HG03378 (cell line): ENCODE results near the gene LMTK3.
"Not testable (repeated sequence)": the region's sequence is repeated elsewhere in the genome, so short reads cannot be mapped to it uniquely, and the experiment has no call there.

ENCODE experiments used
- ATAC-seq: cut with Tn5 transposase; IDR thresholded peaks from one replicate; pipeline ENCODE4 v1.9.1; 2021; ENCODE audit warnings: mild to moderate bottlenecking, moderate library complexity; ENCODE audit not compliant: unreplicated experiment

LMTK3 gene

DNA sequence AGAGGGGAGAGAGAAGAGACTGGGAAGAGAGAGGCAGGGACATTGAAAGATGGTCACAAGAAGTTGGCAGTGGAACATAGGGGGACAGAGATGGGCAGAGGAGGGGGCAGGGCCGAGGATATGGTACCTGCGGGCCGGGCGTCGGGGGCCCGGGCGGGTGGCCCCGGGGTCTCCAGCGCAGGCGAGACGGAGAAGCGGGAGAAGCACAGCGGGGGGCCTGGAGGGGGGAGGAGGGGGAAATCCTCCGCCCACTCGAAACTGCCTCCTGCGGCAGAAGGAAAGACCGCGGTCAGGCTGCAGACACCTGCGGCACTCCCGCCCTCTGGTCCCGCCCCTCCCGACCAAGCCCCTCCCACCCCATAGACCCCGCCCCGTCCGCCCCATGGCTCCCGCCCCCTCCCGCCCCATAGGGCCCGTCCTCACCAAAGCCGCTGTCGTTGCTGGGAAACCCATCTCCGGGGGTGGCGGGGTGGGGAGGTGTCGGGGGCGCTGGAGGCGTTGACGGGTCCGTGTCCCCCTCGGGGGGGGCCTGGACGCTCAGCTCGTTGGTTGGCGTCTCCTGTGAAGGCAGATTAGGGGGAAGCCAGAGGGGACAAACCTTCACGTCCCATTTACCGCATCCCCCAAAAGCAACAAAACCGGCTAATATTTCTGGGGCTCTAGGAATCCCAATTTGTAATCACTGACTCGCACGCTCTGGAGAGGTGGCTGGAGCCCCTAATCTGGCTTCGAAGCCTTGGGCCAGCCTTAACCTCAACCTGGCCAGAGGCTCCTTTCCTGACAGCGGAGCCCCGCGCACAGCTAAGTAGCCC, 20.4 kb downstream of the LMTK3 start:
- no peak for ATAC-seq

DNA sequence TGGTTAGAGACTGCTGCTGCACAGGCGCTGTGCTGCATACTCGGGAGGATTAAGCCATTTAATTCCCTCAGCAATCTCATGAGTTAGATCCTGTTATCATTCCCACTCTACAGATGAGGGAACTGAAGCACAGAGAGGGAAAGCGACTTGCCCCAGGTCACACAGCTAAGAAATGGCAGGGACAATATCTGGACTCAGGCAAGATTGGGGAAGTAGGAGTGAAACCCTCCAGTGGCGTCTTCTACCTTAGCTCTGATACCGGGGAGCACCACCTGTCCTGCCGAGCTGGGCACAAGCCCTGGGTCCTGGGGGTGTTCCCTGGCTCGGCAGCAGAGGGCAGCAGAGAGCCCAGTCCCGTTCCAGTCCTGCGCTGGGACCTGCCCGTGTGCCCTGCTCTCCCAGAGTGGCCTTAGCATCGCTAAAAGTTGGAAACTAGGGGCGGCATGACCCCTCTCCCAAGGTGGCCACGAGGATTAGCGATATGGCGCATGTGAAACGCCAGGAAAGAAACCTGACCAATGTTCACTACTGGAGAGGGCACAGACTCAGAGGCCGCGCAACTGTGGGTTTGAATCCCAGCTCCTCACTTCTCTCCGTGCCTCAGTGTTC, 21.9 kb downstream of the LMTK3 start:
- no peak for ATAC-seq

DNA sequence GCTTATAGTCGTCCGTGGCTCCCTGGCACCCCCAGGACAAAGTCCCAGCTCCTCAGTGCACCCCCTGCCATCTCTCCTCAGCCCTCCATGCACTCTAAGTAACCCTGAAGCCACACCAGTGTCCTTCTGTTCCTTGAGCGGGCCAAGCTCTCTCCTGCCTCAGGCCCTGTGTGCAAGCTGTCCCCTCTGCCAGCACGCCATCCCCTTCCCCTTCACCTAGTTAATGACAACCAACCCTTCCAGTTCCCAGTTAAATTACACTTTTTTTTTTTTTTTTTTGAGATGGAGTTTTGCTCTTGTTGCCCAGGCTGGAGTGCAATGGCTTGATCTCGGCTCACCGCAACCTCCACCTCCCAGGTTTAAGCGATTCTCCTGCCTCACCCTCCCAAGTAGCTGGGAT, 23.2 kb downstream of the LMTK3 start:
- ATAC-seq = not testable (repeated sequence)

DNA sequence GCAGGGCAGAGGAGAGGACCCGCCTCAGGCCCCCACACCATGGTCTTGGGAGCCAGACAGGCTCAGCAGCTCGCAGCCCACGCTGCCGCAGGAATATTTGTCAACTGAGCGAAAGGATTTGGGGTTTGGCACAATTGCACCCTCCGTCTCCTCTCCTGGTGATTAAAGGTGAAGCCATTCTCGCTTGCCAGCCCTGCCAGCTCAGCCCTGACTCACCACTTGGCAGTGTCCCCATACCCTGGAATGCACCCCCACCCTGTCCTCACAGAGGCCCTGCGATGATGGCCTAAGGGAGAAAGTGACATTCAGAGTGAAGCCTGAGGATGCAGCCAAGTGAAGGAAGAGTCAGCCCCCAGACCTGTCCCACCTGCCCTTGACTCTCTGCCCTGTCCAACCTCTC, 23.7 kb downstream of the LMTK3 start:
- ATAC-seq = no peak

DNA sequence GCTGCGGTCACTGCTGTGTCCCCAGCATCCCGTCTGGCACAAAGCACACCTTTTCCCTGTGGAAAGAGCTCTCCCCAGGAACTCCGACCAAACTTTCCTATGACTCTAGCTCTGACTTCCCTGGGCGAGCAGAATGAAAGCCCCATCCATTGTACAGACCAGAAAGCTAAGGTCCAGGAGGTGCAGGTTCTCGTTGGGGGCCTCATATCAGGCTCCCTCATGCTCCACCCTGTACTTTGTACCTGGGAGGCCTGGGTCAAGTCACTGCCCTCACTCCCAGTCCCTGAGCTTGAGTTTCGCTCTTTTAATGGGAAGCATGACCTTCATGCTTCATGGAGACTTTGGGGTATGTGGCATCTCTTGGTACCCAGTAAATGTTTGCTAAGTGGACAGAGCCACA, 24.1 kb downstream of the LMTK3 start:
- no peak for ATAC-seq

DNA sequence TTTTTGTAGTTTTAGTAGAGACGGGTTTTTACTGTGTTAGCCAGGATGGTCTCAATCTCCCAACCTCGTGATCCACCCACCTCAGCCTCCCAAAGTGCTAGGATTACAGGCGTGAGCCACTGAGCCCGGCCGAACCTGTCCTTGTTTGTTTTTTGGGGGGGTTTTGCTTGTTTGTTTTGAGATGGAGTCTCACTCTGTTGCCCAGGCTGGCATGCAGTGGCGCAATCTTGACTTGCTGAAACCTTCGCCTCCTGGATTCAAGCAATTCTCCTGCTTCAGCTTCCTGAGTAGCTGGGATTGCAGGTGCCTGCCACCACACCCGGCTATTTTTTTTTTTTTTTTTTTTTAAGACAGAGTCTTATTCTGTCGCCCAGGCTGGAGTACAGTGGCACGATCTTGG, 24.9 kb downstream of the LMTK3 start:
- not testable (repeated sequence) for ATAC-seq

DNA sequence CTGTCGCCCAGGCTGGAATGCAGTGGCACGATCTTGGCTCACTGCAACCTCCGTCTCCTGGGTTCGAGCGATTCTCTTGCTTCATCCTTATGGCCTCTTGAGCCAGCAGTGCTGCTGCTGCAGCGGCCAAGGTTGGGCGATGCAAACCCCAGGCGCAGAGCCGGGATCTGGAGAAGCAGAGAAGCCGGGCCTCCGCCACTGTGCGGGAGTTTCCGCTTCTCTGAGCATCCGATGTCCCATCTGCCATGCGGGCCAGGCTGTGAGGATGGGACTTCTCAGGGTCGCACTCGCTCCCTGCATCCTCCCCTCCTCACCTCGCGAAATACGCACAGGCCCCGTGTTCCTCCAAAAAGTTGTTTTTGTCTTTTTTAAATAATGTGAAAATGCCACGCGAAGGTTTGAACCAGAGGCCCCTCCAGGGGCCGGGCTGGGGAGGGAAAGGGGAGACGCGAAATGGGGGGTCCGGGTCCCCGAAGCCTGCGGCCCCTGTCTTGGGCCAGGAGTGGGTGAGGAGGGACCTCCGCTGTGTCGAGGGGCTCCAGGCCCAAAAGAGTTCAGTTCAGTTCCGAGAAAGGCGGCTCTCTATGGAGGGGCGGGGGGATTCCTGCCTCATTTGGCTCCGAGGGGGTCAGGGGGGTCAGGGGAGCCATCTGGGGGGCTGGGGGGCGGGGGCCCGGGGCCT, 26.6 kb downstream of the LMTK3 start:
- no peak for ATAC-seq

DNA sequence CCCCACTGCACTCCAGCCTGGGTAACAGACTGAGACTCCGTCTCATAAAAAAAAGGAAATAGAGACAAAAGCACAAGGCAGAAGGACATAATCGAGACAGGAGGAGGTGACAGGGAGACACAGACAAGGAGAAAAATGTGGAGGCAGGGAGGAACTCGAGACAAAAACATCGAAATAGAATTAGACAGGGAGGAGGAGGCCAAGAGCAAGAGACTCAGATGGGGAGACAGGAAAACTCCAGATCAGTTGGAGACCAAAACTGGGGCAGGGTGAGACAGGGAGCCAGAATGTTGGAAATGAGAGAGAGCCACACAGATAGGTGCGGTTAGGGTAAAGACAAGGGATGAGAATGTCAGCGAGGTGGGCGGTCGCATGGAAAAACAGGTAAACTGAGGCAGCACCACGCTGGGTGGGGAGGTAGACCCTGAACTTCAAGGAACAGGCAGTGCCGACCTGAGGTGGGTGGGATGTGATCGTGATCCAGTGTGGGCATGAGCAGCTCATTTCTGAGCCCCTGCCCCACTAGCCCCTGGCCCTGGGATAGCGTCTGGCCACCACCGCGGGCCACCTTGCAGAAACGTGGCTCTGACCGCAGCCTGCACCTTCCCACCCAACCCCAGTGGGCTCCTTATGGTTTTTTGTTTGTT, 27.3 kb downstream of the LMTK3 start:
- no peak for ATAC-seq

DNA sequence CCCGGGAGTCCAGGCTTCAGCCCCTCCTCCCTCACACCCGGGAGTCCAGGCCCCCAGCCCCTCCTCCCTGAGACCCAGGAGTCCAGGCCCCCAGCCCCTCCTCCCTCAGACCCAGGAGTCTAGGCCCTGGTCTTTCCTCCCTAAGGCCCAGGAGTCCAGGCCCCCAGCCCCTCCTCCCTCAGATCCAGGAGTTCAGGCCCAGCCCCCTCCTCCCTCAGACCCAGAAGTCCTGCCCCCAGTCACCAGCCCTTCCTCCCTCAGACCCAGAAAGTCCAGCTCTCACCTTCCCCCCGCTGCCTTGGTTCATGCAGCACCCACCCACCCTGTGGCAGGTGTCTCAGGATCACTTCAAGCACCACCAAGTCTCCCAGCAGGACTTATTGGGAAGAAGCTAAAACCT, 28.3 kb downstream of the LMTK3 start:
- ATAC-seq = no peak

DNA sequence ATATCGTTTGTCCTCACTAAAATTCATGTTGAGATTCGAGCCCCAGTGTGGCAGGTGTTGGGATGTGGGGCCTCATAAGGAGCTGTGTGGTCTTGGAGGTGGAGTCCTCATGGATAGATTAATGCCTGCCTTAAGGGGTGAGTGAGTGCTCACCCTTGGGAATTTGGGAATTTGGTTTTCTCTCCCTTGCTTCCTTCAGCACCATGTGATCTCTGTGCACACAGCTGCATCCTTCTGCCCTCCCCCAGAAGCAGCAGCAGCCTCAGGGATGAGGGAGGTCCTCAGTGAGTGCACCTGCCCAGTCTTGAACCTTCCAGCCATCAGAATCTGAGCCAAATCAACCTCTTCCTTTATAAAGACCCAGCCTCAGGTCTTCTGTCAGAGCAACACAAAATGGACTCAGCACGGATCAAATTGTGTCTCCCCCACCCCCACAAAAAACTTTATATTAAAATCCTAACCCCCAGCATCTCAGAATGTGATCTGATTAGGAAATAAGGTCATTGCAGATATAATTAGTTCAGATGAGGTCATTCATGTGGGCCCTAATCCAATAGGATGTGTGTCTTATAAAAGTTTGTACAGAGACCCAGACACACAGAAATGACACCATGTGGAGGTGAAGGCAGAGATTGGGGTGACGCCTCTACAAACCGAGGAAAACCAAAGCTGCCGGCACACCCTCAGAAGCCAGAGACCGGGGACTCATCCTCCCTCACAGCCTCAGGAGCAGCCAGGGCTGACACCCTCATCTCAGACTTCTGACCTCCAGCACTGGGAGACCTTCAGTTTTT, 29.6 kb downstream of the LMTK3 start:
- no peak for ATAC-seq

DNA sequence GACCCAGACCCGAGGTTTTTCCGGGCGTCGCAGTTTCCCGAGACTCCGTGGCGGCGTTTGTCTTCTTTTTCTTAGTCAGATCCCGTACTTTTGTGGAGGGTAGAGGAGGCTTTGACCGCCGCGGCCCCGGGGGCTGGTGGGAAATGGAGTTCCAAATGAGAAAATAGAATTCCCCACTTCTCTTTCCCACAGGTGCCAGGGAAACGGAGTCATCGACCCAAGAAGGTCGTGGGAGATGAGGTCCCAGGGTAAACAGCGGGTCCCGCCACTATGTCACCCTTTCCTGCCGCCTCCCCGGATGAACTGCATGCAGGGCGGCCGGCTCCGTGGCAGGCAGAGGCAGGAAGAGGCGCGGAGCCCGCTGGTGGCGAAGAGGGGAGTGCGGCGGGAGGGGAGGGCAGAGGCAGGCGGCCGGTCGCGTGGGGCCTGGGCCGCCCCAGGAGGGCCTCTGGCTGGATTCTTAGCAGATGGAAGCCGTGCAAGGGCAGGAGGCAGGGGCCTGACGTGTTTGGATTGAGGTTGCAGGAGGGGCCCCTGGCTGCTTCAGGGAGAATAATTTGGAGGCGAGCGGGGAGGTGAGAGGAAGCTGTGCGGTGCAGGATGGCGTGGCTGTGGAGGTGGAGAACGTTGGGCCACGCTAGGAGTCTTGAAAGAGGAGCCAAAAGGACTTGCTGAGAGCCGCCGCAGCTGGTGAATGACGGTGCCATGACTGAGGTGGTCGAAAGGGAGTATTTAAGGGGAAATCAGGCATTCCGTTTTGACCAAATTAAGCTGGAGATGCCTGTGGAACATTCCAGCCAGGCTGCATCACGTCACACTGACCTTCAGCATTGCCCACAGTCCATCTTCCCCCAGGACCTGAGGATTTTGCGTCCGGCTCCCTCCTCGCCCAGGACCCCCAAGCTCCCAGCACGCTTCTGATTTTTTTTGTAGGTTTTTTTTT, 30.8 kb downstream of the LMTK3 start:
- no peak for ATAC-seq

DNA sequence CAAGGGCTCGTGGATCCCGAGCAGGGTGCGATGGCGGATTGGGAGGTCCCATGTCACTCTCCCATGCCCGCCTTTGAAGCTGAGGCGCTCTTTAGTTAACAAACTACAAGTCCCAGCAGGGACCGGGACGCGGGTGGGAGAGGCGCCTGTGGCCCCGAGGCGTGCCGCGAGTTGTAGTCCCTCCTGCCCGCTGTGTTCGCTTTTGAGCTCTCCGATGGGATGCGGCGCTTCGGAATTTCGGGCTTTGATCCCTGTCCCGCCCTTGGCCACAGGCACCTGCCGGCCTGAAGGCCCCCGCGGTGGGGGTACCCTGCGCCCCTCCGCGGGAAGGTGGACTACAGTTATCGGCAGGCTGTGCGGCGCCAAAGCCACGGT, 31.5 kb downstream of the LMTK3 start:
- ATAC-seq = no peak

DNA sequence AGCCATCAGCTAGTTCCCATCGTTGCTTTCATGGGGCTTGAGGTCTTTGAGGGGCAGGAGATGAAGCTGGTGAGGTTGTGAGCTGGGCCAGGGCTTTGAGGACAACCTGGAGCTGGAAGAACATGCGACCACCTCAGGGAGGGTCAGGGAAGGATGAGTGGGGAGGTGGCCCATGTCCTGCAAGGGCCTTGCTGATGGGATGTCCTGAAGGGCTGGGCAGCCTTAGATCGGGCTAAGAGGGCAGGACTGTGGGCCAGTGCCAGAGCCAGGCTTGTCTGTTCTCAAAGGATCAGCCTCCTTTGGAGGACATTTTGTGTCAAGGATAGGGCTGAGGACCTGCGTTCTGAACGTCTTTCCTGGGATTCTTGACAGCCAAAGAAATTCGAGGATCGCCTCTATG, 31.9 kb downstream of the LMTK3 start:
- ATAC-seq = no peak

DNA sequence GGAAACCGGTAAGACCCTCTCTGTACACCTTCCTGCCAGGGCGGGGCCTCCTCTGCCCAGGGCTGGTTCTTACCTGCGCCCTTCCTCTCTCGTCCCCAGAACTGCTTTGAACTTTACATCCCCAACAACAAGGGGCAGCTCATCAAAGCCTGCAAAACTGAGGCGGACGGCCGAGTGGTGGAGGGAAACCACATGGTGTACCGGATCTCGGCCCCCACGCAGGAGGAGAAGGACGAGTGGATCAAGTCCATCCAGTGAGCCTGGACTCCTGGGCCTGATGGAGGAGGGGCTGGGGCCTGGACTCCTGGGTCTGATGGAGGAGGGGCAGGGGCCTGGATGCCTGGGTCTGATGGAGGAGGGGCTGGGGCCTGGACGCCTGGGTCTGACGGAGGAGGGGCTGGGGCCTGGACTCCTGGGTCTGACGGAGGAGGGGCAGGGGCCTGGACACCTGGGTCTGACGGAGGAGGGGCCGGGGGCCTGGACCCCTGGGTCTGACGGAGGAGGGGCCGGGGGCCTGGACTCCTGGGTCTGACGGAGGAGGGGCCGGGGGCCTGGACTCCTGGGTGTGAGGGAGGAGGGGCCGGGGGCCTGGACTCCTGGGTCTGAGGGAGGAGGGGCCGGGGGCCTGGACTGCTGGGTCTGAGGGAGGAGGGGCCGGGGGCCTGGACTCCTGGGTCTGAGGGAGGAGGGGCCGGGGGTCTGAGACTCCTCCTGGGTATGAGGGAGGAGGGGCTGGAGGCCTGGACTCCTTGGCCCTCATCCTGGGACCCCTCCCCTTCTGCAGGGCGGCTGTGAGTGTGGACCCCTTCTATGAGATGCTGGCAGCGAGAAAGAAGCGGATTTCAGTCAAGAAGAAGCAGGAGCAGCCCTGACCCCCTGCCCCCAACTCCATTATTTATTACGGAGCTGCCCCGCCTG, 33.0 kb downstream of the LMTK3 start:
- no peak for ATAC-seq

DNA sequence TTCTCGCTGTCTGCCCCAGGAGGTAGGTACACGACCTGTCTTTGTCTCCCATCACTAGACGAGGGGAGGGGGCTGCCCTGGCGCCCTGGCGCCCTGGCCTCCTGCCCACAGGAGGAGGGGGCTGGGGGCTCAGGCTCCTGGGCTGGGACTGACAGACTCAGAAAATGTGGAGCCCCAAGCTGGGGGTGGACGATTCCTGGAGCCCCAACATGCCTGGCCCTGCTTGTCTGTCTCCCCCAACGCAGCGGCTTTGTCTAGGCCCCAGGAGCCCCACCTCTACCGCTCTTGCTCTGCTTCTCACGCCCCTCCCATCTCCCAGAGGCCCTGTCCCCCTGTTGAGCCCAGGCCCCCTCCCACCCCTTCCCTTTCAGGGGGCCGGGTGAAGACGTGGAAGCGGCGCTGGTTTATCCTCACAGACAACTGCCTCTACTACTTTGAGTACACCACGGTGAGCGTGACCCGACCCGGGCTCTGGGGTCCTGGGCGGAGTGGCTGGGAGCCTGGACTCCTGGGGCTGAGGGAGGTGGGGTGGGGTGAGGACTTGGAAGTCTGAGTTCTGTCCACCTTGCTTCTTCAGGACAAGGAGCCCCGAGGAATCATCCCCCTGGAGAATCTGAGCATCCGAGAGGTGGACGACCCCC, 33.8 kb downstream of the LMTK3 start:
- ATAC-seq = no peak

DNA sequence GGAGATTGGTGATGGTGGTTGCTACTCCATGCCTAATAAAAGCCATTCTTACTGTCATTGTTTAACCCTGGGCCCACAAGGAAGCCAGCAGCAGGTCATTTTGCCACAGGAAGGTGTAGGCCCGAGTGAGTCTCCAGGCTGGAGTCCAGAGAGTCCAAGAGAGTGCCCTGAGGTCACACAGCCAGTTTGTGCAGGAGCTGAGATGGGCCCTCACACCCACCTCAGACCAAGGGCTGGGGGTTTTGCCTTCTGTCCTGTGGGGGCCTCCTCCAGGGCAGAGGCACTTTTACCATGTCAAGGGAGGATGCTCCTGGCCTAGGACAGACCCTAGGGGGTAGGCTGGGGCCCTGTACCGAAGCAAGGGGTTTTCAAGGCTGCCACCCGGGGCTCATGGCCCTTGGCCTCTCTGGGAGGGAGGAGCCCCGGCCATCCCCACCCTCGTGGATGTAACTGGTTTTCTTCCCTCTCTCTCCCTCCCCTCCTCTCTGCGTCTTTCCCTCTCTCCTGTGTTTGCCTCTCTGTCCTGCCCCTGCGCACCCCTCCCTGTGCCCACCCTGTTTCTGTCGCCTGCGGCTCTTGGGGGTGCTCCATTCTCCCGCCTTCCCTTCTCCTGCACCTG, 34.5 kb downstream of the LMTK3 start:
- ATAC-seq = no peak

DNA sequence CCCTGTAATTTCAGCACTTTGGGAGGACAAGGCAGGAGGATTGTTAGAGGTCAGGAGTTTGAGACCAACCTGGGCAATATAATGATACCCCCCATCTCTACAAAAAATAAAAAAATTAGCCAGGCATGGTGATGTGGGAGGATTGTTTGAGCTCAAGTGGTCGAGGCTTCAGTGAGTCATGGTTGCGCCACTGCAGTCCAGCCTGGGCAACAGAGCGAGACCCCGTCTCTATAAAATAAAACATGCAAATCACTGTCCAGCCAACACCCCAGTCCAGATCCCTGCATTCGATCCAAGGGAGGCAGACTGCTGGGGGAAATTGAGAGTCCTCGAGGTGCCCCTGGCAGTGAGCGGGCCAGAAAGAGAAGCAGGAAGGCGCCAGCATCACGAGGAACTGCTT, 35.5 kb downstream of the LMTK3 start:
- ATAC-seq = no peak
